HG03139 (cell line): ENCODE results near the gene GRAMD1A.
"Not testable (repeated sequence)": the region's sequence is repeated elsewhere in the genome, so short reads cannot be mapped to it uniquely, and the experiment has no call there.

Experiments
- ATAC-seq: cut with Tn5 transposase; IDR thresholded peaks from one replicate; pipeline ENCODE4 v1.9.1; 2021; ENCODE audit not compliant: unreplicated experiment

Gene GRAMD1A

GRCh38 chr19:35015954-35016351 lies 15.8 kb downstream of the GRAMD1A start:
- no peak for ATAC-seq

GRCh38 chr19:35017507-35017906 lies 17.4 kb downstream of the GRAMD1A start:
- ATAC-seq, result no peak

GRCh38 chr19:35018379-35018778 lies 18.3 kb downstream of the GRAMD1A start:
- ATAC-seq, result no peak

- no peak for ATAC-seq
Observed at GRCh38 chr19:35019144-35019543, 19.0 kb downstream of the GRAMD1A start.

GRCh38 chr19:35021016-35021415 lies 20.9 kb downstream of the GRAMD1A start:
- no peak for ATAC-seq

- ATAC-seq, result no peak
Observed at GRCh38 chr19:35021596-35021995, 21.5 kb downstream of the GRAMD1A start.

- ATAC-seq, result no peak
Observed at GRCh38 chr19:35022460-35022859, 22.3 kb downstream of the GRAMD1A start.

- no peak for ATAC-seq
Observed at GRCh38 chr19:35023428-35023827, 23.3 kb downstream of the GRAMD1A start.

GRCh38 chr19:35024095-35024494 lies 24.0 kb downstream of the GRAMD1A start:
- no peak for ATAC-seq

GRCh38 chr19:35025969-35026368 lies 25.8 kb downstream of the GRAMD1A start:
- ATAC-seq, result no peak

- ATAC-seq, result no peak
Observed at GRCh38 chr19:35026418-35026817, 26.3 kb downstream of the GRAMD1A start.

GRCh38 chr19:35027009-35027408 lies 26.9 kb downstream of the GRAMD1A start:
- ATAC-seq, result no peak

GRCh38 chr19:35027851-35028599 lies 27.9 kb downstream of the GRAMD1A start:
- ATAC-seq, result no peak

GRCh38 chr19:35028600-35028885 lies 28.4 kb downstream of the GRAMD1A start:
- not testable (repeated sequence) for ATAC-seq

GRCh38 chr19:35029275-35029736 lies 29.2 kb downstream of the GRAMD1A start:
- not testable (repeated sequence) for ATAC-seq

GRCh38 chr19:35029737-35030256 lies 29.7 kb downstream of the GRAMD1A start:
- ATAC-seq, result no peak

- ATAC-seq, result no peak
Observed at GRCh38 chr19:35030257-35031071, 30.3 kb downstream of the GRAMD1A start, which contains the start of gene SCN1B. TSS of gene SCN1B (plus strand) at chr19:35030470. CDS start at chr19:35030821, 351 bp downstream.

GRCh38 chr19:35031072-35031881 lies 31.2 kb downstream of the GRAMD1A start:
- ATAC-seq, result no peak

GRCh38 chr19:35032356-35032865 lies 32.3 kb downstream of the GRAMD1A start:
- no peak for ATAC-seq

- ATAC-seq, result no peak
Observed at GRCh38 chr19:35033067-35034004, 33.2 kb downstream of the GRAMD1A start.
